Fibroblast of the aortic adventitia (primary cell): ENCODE data around the gene E2F3. TPM values are rescaled to one million over a fixed set of nuclear protein-coding genes. Genes with fewer than 3 reads are reported as not detected.

Experiments
- DNase-seq: peaks from one replicate; pipeline ENCODE4 v3.0.0-alpha.2; 2010; ENCODE audit warnings: low read depth
- H3K4me3 ChIP-seq: 2 replicates; pipeline ENCODE4 v1.5.1; 2011; ENCODE audit warnings: low read depth, mild to moderate bottlenecking, control low read depth, low read length, moderate library complexity
- CTCF ChIP-seq: IDR thresholded peaks from 2 replicates; pipeline ENCODE4 v1.5.1; 2011; ENCODE audit warnings: mild to moderate bottlenecking, low read length, control low read depth, inconsistent platforms; ENCODE audit not compliant: insufficient read depth
- total RNA-seq: library from RNA; depleted of rRNA; stranded (reverse); fragments of >200 nt; gene quantifications from 2 replicates; pipeline ENCODE4 v1.2.3, GENCODE V29; 2012; ENCODE audit warnings: low replicate concordance

E2F3 gene
- total RNA-seq, 1 donor, result 7.4 TPM

GRCh38 chr6:20436719-20437118 lies 35.0 kb downstream of the E2F3 start:
- no peak for DNase-seq
- H3K4me3 ChIP-seq, result no peak overlapping the region
- TF ChIP-seq CTCF, result no peak

GRCh38 chr6:20437639-20438038 lies 36.0 kb downstream of the E2F3 start:
- no peak for TF ChIP-seq CTCF
- no peak for DNase-seq
- no peak overlapping the region for H3K4me3 ChIP-seq

- peak; percentile 20 for DNase-seq
- no peak for TF ChIP-seq CTCF
- H3K4me3 ChIP-seq, result no peak overlapping the region
Measured at GRCh38 chr6:20438462-20439070, 36.9 kb downstream of the E2F3 start.

- no peak for TF ChIP-seq CTCF
- H3K4me3 ChIP-seq, result no peak overlapping the region
- DNase-seq, result no peak
Measured at GRCh38 chr6:20439558-20439957, 37.9 kb downstream of the E2F3 start.

GRCh38 chr6:20440296-20440695 lies 38.6 kb downstream of the E2F3 start:
- no peak overlapping the region for H3K4me3 ChIP-seq
- no peak for TF ChIP-seq CTCF
- DNase-seq, result peak; percentile 74

- H3K4me3 ChIP-seq, result no peak overlapping the region
- peak; percentile 37 for DNase-seq
- no peak for TF ChIP-seq CTCF
Measured at GRCh38 chr6:20441236-20441635, 39.6 kb downstream of the E2F3 start.

GRCh38 chr6:20441921-20442320 lies 40.2 kb downstream of the E2F3 start:
- H3K4me3 ChIP-seq, result no peak overlapping the region
- no peak for TF ChIP-seq CTCF
- DNase-seq, result no peak
